GM06990 (cell line): ENCODE measurements around the gene PIH1D1.

Source experiments
- DNase-seq: peaks from one replicate; pipeline ENCODE4 v3.0.0-alpha.2; 2011; ENCODE audit not compliant: insufficient read length; ENCODE audit errors: extremely low read depth
- H3K27me3 ChIP-seq: replicated peaks from 2 replicates; pipeline ENCODE4 v1.6.0; 2011; ENCODE audit warnings: low read length; ENCODE audit not compliant: control insufficient read depth, insufficient read depth
- H3K36me3 ChIP-seq: 2 replicates; pipeline ENCODE4 v1.5.1; 2011; ENCODE audit warnings: low read length; ENCODE audit not compliant: control insufficient read depth, insufficient read depth
- H3K4me3 ChIP-seq: replicated peaks from 2 replicates; pipeline ENCODE4 v1.5.1; 2011; ENCODE audit warnings: low read depth, mild to moderate bottlenecking, control low read depth, low read length
- CTCF ChIP-seq: IDR thresholded peaks from 2 replicates; pipeline ENCODE4 v1.5.1; 2011; ENCODE audit warnings: low read length, control low read depth, mild to moderate bottlenecking, inconsistent platforms; ENCODE audit not compliant: insufficient read depth, poor library complexity, severe bottlenecking

The PIH1D1 gene

GRCh38 chr19:49453757-49454240 is 2.2 kb upstream of the PIH1D1 start:
- Histone ChIP-seq H3K36me3 (peaks cover 4% of the 10 kb centered on the region), H3K27me3 (no peaks in the 10 kb centered on the region), H3K4me3 (peak overlapping the region; percentile 86)
- DNase-seq: no peak
- no peak for TF ChIP-seq CTCF

- Histone ChIP-seq H3K36me3 (peaks cover 5% of the 10 kb centered on the region), H3K27me3 (no peaks in the 10 kb centered on the region), H3K4me3 (peak within 1 kb of the TSS; percentile 86)
- TF ChIP-seq CTCF: no peak
- peak; percentile 99 for DNase-seq
Observed at GRCh38 chr19:49453013-49453756, 1.6 kb upstream of the PIH1D1 start, which contains the start of gene ALDH16A1. TSS of gene ALDH16A1 (plus strand) at chr19:49453225. CDS start at chr19:49453332, 107 bp downstream.

GRCh38 chr19:49450405-49450804 is 1.2 kb downstream of the PIH1D1 start:
- no peak for DNase-seq
- H3K27me3 ChIP-seq: no peaks in the 10 kb centered on the region
- H3K36me3 ChIP-seq: peaks cover 11% of the 10 kb centered on the region
- peak overlapping the region; percentile 84 for H3K4me3 ChIP-seq
- no peak for TF ChIP-seq CTCF

GRCh38 chr19:49448432-49448786 is 3.2 kb downstream of the PIH1D1 start:
- H3K36me3 ChIP-seq: peaks cover 11% of the 10 kb centered on the region
- no peaks in the 10 kb centered on the region for H3K27me3 ChIP-seq
- DNase-seq: no peak
- no peak overlapping the region for H3K4me3 ChIP-seq
- TF ChIP-seq CTCF: no peak

GRCh38 chr19:49447485-49448431 is 3.9 kb downstream of the PIH1D1 start:
- H3K27me3 ChIP-seq: no peaks in the 10 kb centered on the region
- TF ChIP-seq CTCF: no peak

More at GRCh38 chr19:49447485-49448431, 3.9 kb downstream of the PIH1D1 start:
- no peak for DNase-seq
- Histone ChIP-seq H3K4me3 (no peak overlapping the region), H3K36me3 (peaks cover 11% of the 10 kb centered on the region)
